Peyer's patch (tissue), 4 donors: ENCODE data around the gene PBX2. TPM values are rescaled to one million over a fixed set of nuclear protein-coding genes. Genes with fewer than 3 reads are reported as not detected.

Experiments
- DNase-seq, 3 donors: peaks; one replicate each; pipeline ENCODE4 v3.0.0-alpha.2; 2017 to 2019
- H3K27ac ChIP-seq, 4 donors: fragments of 200-600 bp; sonication (generic); one replicate each; pipeline ENCODE4 v1.5.1; 2016 to 2019
- H3K27me3 ChIP-seq, 2 donors: fragments of 200-600 bp; sonication (generic); one replicate each; pipeline ENCODE4 v1.5.1; 2019
- H3K36me3 ChIP-seq, 3 donors: fragments of 200-600 bp; sonication (generic); one replicate each; pipeline ENCODE4 v1.5.1; 2016 to 2019
- H3K4me1 ChIP-seq, 4 donors: fragments of 200-600 bp; sonication (generic); one replicate each; pipeline ENCODE4 v1.5.1; 2016 to 2019
- H3K4me3 ChIP-seq, 4 donors: fragments of 200-600 bp; sonication (generic); 1 replicate in 3 of 4; 2 replicates in 1 of 4; pipeline ENCODE4 v1.5.1; 2016 to 2019; ENCODE audit warnings: mild to moderate bottlenecking in 1 of 4
- H3K9me3 ChIP-seq, 4 donors: fragments of 200-600 bp; sonication (generic); one replicate each; pipeline ENCODE4 v1.5.1; 2016 to 2019; ENCODE audit warnings: mild to moderate bottlenecking in 1 of 4
- POLR2A ChIP-seq, 2 donors: fragments of 450-650 bp; IDR thresholded peaks; one replicate each; pipeline ENCODE4 v1.5.1; 2017; ENCODE audit warnings: antibody characterized with exemption in 2 of 2, mild to moderate bottlenecking in 2 of 2, moderate library complexity in 2 of 2
- total RNA-seq, 4 donors: library from RNA; depleted of rRNA; stranded (reverse); fragments of >200 nt; gene quantifications; one replicate each; pipeline ENCODE4 v1.1.0, GENCODE V29; 2016
- TF ChIP-seq, protein P1 (sequence below), 6 experiments: fragments of 450-650 bp in 4 of 6; fragments of 200-600 bp in 2 of 6; sonication (generic) in 1 of 6; IDR thresholded peaks; one replicate each; pipeline ENCODE4 v1.5.1; 2017 to 2019; ENCODE audit warnings: antibody characterized with exemption in 6 of 6, mild to moderate bottlenecking in 3 of 6, moderate library complexity in 1 of 6

The PBX2 gene
- total RNA-seq, 4 donors from 2014 or later: 33.3 to 74.3 (median 64.4) TPM

DNA sequence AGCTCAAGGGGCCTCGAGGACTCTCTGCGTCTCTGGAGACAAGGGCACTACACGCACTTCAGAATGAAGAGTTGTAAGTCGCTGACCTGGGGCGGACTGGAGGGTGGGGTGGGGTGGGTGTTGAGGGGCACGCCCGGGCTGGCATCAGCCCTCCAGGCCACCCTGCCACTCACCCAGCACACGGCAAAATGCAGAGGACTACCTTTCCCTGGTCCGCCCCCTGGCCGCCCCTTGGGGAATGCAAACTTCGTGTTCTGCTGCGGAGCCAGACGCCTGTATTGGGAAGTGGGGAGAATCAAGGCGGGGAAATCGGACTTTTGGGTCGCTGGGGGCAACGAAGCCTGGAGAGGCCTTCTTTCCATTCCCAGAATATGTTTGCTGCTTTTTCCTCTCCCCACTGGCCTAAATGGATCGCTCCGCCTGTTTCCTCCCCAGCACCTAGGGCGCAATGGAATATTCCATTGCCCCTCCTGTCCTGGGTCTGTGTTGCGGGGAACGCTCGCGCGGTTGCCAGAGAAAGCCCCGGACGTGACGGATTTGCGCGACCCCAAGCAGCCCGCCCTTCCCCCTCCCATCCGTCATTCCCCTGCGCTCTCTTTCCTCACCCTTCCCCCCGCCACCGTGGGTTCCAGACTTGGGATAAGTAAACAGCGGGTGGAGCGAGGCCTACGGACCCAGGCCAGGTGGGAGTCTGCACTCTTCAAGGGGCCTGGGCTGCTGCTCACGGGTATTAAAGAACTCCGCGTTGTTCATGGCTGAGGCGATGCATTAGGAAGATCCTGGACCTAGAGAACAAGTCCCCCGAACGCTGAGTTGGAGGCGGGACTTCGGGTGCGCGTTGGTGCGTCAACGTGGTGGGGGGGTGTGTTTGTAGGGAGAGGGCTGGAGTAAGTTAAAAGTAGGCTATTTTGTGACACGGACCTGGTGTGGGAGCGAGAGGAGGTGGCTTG is 36.2 kb downstream of the PBX2 start, which contains the start of gene PPT2:
TSS of gene PPT2 (plus strand) at position 578 of the 950 bp plus-strand sequence. CDS start 454 bp downstream, outside the sequence.
- Histone ChIP-seq H3K27ac (peak within 1 kb of the TSS; percentile 72 to 85 (median 78)), H3K4me1 (peaks cover 0 to 30% (median 5%) of the 10 kb centered on the region in 4 donors), H3K27me3 (no peaks in the 10 kb centered on the region), H3K4me3 (peak within 1 kb of the TSS; percentile 50 to 74 (median 69)), H3K9me3 (no peaks in the 10 kb centered on the region), H3K36me3 (peaks cover 0 to 30% (median 0%) of the 10 kb centered on the region in 3 donors)
- TF ChIP-seq, protein P1, sequence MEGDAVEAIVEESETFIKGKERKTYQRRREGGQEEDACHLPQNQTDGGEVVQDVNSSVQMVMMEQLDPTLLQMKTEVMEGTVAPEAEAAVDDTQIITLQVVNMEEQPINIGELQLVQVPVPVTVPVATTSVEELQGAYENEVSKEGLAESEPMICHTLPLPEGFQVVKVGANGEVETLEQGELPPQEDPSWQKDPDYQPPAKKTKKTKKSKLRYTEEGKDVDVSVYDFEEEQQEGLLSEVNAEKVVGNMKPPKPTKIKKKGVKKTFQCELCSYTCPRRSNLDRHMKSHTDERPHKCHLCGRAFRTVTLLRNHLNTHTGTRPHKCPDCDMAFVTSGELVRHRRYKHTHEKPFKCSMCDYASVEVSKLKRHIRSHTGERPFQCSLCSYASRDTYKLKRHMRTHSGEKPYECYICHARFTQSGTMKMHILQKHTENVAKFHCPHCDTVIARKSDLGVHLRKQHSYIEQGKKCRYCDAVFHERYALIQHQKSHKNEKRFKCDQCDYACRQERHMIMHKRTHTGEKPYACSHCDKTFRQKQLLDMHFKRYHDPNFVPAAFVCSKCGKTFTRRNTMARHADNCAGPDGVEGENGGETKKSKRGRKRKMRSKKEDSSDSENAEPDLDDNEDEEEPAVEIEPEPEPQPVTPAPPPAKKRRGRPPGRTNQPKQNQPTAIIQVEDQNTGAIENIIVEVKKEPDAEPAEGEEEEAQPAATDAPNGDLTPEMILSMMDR (IDR thresholded peaks at IDR 0.05): peak in 2 of 6 experiments; percentile 24 to 31
- TF ChIP-seq POLR2A (IDR thresholded peaks at IDR 0.05): peak in 1 of 2 donors; percentile 20
- peak; percentile 73 to 90 (median 81) for DNase-seq

DNA sequence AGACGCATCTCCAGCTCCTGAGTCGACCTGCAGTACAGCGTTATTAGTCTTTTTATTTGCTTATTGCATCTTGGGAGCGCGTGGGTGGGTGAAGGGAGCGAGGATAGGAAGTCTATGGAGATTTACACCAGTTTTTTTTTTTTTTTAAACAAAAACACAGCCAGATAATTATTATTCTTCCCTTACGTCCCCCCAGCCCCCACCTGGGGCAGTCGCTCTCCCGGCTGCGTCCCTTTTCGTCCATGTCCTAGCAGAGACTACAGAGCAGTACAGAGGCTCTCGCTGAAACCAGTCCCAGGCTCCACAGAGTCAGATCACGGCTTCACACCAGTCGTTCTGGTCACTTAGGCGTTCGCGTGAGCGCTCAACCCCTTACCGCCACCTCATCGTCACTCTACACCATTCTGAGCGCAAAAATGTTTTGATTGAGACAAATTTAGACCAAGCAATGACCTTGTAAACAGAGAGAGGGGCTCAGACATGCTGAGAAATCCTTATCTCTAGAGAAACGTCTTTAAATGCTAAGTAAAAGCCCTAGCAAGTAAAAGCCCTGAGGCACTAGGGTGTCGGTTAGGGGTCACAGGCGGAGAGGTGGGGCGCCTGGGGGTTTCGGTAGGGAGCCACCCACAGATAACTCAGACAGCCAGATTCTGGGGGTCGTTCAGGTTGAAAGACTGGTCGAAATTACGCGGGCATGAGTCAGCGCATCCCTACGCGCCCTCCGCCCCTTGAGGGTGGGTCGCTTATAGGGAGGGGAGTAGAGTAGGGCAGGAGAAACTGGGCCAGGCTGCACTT is 37.0 kb downstream of the PBX2 start:
- TF ChIP-seq POLR2A (IDR thresholded peaks at IDR 0.05): no peak
- TF ChIP-seq, protein P1 (IDR thresholded peaks at IDR 0.05): no peak
- Histone ChIP-seq H3K4me3 (peak overlapping the region; percentile 50 to 74 (median 69)), H3K36me3 (peaks cover 0 to 21% (median 0%) of the 10 kb centered on the region in 3 donors), H3K27me3 (no peaks in the 10 kb centered on the region), H3K9me3 (no peaks in the 10 kb centered on the region), H3K4me1 (peaks cover 0 to 30% (median 5%) of the 10 kb centered on the region in 4 donors), H3K27ac (peak overlapping the region; percentile 72 to 85 (median 78))
- no peak for DNase-seq

DNA sequence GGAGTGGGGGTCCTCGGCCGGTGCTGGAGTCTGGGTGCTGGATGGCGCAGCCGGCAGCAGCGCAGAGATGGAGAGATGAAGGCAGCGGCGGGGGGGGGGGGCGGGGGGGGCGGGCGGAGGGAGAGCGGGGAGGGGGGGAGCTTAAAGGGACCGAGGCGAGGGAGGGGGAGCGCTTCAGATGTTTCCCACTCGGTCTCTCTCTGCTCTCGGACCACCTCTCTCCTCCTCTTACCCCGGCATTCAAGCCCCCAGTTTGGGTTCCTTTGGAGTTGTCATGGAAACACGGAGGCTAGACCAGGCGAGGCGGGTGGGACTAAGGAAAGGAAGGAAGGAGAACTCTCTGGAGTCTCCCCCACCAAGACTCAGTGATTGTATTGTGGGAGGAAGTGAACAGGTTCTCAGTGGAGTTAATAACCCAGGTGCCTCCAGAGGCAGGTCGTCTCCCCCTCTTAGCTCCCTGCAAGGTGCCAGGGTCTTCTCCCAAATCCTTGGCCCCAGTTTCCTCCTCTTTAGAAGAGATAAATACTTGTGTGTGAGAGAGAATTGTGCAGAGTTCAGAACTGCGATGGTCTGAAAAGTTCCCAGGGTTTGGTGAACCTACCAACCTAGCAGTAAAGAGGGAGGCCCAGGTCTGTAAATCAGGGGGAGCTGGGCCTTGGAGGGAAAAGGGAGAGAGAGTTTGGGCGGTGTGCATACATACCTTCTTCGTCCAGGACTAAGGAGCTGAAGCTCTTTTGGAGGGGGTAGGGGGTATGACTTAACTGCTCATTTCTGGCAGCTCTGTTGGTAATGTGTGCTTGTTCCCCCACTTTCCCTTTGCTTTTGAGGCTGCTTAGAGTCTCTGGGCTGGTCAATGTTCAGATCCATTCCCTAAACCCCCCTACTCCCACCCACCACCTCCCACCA is 37.9 kb downstream of the PBX2 start, which contains the start of gene PRRT1:
TSS of gene PRRT1 (minus strand) at position 77 of the 906 bp plus-strand sequence. CDS start 112 bp downstream, outside the sequence.
- peak within 1 kb of the TSS; percentile 17 to 85 (median 74) for H3K27ac ChIP-seq
- peak within 1 kb of the TSS; percentile 24 to 74 (median 60) for H3K4me3 ChIP-seq
- DNase-seq: no peak
- no peaks in the 10 kb centered on the region for H3K9me3 ChIP-seq
- H3K27me3 ChIP-seq: no peaks in the 10 kb centered on the region
- peaks cover 0 to 13% (median 0%) of the 10 kb centered on the region in 3 donors for H3K36me3 ChIP-seq
- peaks cover 0 to 30% (median 5%) of the 10 kb centered on the region in 4 donors for H3K4me1 ChIP-seq
- TF ChIP-seq, protein P1 (IDR thresholded peaks at IDR 0.05): no peak
- no peak for TF ChIP-seq POLR2A (IDR thresholded peaks at IDR 0.05)

DNA sequence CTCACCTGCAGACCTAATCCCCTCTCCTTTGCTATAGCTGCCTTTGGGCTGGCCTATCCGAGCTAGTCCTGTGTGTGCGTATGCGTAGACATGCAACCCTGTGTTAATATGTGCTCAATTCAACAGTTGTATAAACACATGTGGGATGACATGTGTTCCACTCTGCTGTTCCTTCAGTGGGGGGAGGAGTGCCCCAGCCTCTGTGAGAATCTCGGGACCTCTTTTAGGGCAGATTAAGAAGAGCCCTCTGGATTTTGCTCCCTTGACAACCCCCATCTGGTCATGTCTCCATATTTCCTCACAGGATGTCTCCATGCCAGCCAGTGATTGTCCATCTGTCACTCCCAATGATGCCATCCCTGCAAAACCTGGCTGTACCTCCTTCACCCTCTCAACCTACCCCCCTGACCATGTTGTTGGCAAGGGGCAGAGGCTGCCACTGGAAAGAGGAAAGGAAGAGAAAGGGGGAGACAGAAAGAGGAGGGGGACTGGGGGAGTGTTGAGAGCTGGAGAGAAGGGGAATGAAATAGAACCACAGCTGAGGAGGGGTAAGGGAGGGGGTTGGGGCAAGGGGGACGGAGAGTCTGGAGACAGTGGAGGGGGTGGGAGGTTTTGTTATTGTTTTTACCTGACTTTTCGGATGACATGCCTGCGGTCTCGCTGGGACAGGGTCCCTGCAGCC is 38.7 kb downstream of the PBX2 start:
- peak in 1 of 3 donors; percentile 9 for DNase-seq
- H3K27ac ChIP-seq: peak overlapping the region in 1 of 4 donors; percentile 85
- peaks cover 0 to 7% (median 0%) of the 10 kb centered on the region in 3 donors for H3K36me3 ChIP-seq
- peaks cover 0 to 30% (median 5%) of the 10 kb centered on the region in 4 donors for H3K4me1 ChIP-seq
- TF ChIP-seq, protein P1 (IDR thresholded peaks at IDR 0.05): no peak
- no peak for TF ChIP-seq POLR2A (IDR thresholded peaks at IDR 0.05)
- H3K4me3 ChIP-seq: peak overlapping the region; percentile 7 to 71 (median 38)
- no peaks in the 10 kb centered on the region for H3K27me3 ChIP-seq
- H3K9me3 ChIP-seq: no peaks in the 10 kb centered on the region
